ENCODE measurements around the gene TATDN2. TPM values are rescaled to one million over a fixed set of nuclear protein-coding genes. Genes with fewer than 3 reads are reported as not detected.

The TATDN2 gene
- total RNA-seq, 1 experiment from 2014 or later, result 9.8 TPM

DNA sequence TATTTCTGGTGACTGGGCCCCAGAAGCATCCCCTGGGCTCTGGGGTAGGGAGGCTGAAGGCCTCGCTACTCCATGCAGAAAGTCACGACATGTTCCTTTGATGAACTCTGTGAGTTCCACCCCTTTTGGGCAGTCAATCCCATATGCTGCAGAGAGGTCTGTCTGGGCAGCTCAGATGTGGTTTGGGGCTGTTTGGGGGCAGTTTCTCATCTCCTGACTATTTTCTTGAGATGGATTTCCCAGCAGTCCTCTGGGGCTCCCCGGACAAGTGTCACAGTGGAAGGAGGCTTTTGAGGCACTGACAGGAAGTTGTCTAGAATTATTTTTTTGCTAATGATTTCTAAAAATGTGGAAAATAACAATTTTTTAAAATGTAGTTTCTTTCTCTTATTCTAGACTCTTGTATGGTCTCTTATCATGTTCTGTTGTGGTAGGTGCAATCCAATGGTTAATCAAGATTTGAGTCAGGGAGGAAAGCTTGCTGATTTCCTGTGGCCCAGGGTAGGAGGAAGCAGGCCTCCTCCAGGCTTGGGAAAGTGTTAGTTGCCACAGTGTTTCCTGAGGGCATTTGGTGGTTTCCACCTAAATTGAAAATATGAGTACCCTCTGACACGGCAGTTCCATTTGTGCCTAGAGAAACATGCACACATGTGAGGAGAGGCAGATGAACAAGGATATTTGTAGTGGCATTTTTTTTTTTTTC, 19.9 kb upstream of the TATDN2 start:
- no peak overlapping the region for H3K4me3 ChIP-seq (ENCODE audit: insufficient read depth, low read depth, low read length)
- DNase-seq, result no peak
- H3K36me3 ChIP-seq (replicated peaks; ENCODE audit: control insufficient read depth, insufficient read depth, low read length), result no peaks in the 10 kb centered on the region
- no peaks in the 10 kb centered on the region for H3K27me3 ChIP-seq (ENCODE audit: control insufficient read depth, insufficient read depth, low read length)

GRCh38 chr3:10229576-10229975, 18.7 kb upstream of the TATDN2 start:
- Histone ChIP-seq H3K36me3 (replicated peaks; ENCODE audit: control insufficient read depth, insufficient read depth, low read length) (no peaks in the 10 kb centered on the region), H3K4me3 (ENCODE audit: insufficient read depth, low read depth, low read length) (no peak overlapping the region)

GRCh38 chr3:10232137-10232536, 16.1 kb upstream of the TATDN2 start:
- H3K4me3 ChIP-seq (ENCODE audit: insufficient read depth, low read depth, low read length), result no peak overlapping the region
- no peak for DNase-seq
- H3K27me3 ChIP-seq (ENCODE audit: control insufficient read depth, insufficient read depth, low read length), result no peaks in the 10 kb centered on the region
- no peaks in the 10 kb centered on the region for H3K36me3 ChIP-seq (replicated peaks; ENCODE audit: control insufficient read depth, insufficient read depth, low read length)

More at GRCh38 chr3:10229576-10229975, 18.7 kb upstream of the TATDN2 start:
- DNase-seq, result no peak
- H3K27me3 ChIP-seq (ENCODE audit: control insufficient read depth, insufficient read depth, low read length), result no peaks in the 10 kb centered on the region

GRCh38 chr3:10233988-10234387, 14.3 kb upstream of the TATDN2 start:
- Histone ChIP-seq H3K27me3 (ENCODE audit: control insufficient read depth, insufficient read depth, low read length) (no peaks in the 10 kb centered on the region), H3K36me3 (replicated peaks; ENCODE audit: control insufficient read depth, insufficient read depth, low read length) (no peaks in the 10 kb centered on the region), H3K4me3 (ENCODE audit: insufficient read depth, low read depth, low read length) (no peak overlapping the region)
- no peak for DNase-seq

GRCh38 chr3:10234526-10235230, 13.6 kb upstream of the TATDN2 start:
- no peak overlapping the region for H3K4me3 ChIP-seq (ENCODE audit: insufficient read depth, low read depth, low read length)
- peak; percentile 89 for DNase-seq
- H3K36me3 ChIP-seq (replicated peaks; ENCODE audit: control insufficient read depth, insufficient read depth, low read length), result no peaks in the 10 kb centered on the region
- H3K27me3 ChIP-seq (ENCODE audit: control insufficient read depth, insufficient read depth, low read length), result no peaks in the 10 kb centered on the region

DNA sequence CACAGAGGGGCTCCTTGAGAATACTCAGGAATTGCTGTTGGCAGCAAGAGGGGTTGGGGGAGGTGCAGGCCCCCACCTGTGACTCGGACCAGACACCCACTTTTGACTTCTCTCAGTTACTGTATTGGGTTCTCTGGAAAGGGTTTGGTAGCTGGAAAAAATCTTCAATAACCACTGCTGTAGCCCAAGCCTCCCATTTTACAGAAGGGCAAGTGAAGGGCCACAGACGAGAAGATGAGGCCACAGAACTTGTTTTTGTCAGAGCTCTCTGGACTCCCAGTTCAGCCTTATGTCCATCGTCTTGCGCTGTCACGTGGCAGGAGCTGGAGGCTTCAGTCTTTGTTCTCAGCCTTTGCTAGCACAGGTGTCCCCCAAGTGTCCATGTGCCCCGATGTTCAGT, 12.7 kb upstream of the TATDN2 start:
- no peak for DNase-seq
- H3K27me3 ChIP-seq (ENCODE audit: control insufficient read depth, insufficient read depth, low read length), result no peaks in the 10 kb centered on the region
- H3K4me3 ChIP-seq (ENCODE audit: insufficient read depth, low read depth, low read length), result no peak overlapping the region
- H3K36me3 ChIP-seq (replicated peaks; ENCODE audit: control insufficient read depth, insufficient read depth, low read length), result no peaks in the 10 kb centered on the region

GRCh38 chr3:10238345-10239183, 9.7 kb upstream of the TATDN2 start:
- Histone ChIP-seq H3K4me3 (ENCODE audit: insufficient read depth, low read depth, low read length) (no peak overlapping the region), H3K27me3 (ENCODE audit: control insufficient read depth, insufficient read depth, low read length) (no peaks in the 10 kb centered on the region), H3K36me3 (replicated peaks; ENCODE audit: control insufficient read depth, insufficient read depth, low read length) (no peaks in the 10 kb centered on the region)
- DNase-seq, result peak; percentile 49

GRCh38 chr3:10240799-10241198, 7.5 kb upstream of the TATDN2 start:
- no peaks in the 10 kb centered on the region for H3K27me3 ChIP-seq (ENCODE audit: control insufficient read depth, insufficient read depth, low read length)
- DNase-seq, result no peak
- no peaks in the 10 kb centered on the region for H3K36me3 ChIP-seq (replicated peaks; ENCODE audit: control insufficient read depth, insufficient read depth, low read length)
- H3K4me3 ChIP-seq (ENCODE audit: insufficient read depth, low read depth, low read length), result no peak overlapping the region

DNA sequence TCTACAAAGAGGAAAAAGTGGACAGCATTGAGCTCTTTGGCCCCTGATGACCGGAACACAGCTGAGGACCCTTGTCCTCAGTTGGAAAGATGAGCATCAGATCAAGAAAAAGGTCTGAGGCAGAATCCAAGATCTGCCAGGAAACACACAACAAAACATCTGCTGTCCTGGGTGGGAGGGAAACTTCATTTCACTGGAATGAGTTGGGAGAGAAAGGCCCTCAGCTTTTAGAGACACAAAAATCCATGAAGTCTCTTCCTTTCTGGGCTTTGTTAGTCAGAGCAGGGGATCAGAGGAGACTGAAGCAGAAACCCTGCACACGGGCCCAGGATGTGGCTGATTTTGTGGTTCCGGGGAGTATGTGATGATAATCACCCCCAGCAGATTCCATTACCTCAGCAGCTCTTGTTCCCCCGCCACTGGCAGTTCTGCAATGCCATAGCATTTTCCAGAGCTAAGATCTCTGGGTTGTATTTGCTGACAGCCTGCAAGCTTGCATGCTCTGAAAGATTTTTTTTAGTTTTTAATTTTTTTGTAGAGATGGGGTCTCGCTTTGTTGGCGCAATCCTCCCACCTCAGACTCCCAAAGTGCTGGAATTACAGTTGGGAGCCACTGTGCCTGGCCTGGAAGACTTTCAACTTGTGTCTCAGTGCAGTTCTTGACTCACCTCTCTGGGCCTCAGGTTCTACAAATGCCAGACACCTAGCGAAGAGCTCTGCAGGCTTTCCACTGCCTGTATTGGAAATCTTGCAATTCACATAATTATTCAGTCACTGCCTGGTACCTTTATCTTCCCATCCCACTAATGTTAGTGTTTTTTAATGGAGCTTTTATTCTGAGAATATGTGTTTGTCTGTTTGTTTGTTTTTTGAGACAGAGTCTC, 5.8 kb upstream of the TATDN2 start:
- Histone ChIP-seq H3K36me3 (replicated peaks; ENCODE audit: control insufficient read depth, insufficient read depth, low read length) (no peaks in the 10 kb centered on the region), H3K4me3 (ENCODE audit: insufficient read depth, low read depth, low read length) (no peak overlapping the region), H3K27me3 (ENCODE audit: control insufficient read depth, insufficient read depth, low read length) (no peaks in the 10 kb centered on the region)
- no peak for DNase-seq

DNA sequence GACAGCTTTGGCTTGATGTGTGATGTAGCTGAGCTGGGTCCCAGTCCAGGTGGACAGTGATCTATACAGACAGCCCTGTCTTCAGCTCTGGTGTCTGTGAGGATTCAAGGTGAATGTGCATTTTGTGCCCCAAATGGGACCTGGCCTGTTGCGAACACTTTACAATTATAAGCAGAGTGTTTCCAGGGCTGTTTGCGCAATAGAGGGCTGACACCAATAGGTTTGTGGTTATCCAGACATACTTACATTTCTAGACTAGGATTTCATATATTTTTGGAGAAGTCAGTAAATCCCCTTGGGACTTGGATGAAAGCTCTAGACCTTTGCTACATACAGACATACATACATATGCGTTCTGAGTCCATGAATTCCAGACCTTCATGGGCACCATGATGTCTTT, 4.2 kb upstream of the TATDN2 start:
- Histone ChIP-seq H3K27me3 (ENCODE audit: control insufficient read depth, insufficient read depth, low read length) (no peaks in the 10 kb centered on the region), H3K4me3 (ENCODE audit: insufficient read depth, low read depth, low read length) (no peak overlapping the region), H3K36me3 (replicated peaks; ENCODE audit: control insufficient read depth, insufficient read depth, low read length) (no peaks in the 10 kb centered on the region)
- DNase-seq, result no peak

- H3K36me3 ChIP-seq (replicated peaks; ENCODE audit: control insufficient read depth, insufficient read depth, low read length), result 0 out of 2 replicates have a peak, but pooled peaks cover 1% of the 10 kb centered on the region
- no peaks in the 10 kb centered on the region for H3K27me3 ChIP-seq (ENCODE audit: control insufficient read depth, insufficient read depth, low read length)
- no peak for DNase-seq
- no peak overlapping the region for H3K4me3 ChIP-seq (ENCODE audit: insufficient read depth, low read depth, low read length)
These were observed 3.1 kb upstream of the TATDN2 start for GRCh38 chr3:10245081-10245712.

DNA sequence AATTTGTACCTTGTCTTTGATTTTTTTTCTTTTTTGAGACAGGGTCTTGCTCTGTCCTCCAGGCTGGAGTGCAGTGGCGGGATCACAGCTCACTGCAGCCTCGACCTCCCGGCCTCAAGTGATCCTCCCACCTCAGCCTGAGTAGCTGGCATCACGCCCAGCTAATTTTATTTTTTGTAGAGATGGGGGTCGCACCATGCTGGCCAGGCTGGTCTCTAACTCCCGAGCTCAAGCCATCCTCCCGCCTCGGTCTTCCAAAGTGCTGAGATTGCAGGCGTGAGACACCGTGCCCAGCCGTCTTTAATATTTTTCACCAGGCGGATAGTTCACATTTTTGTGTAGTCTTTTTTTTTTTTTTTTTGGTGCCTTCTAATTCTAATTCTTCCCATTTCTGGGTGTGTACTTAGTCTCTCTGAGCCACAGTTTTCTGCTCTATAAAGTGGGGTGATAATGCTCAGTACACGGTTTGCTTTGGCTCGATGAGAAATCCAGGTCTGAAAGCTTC, 528 bp upstream of the TATDN2 start:
- no peak for DNase-seq

DNA sequence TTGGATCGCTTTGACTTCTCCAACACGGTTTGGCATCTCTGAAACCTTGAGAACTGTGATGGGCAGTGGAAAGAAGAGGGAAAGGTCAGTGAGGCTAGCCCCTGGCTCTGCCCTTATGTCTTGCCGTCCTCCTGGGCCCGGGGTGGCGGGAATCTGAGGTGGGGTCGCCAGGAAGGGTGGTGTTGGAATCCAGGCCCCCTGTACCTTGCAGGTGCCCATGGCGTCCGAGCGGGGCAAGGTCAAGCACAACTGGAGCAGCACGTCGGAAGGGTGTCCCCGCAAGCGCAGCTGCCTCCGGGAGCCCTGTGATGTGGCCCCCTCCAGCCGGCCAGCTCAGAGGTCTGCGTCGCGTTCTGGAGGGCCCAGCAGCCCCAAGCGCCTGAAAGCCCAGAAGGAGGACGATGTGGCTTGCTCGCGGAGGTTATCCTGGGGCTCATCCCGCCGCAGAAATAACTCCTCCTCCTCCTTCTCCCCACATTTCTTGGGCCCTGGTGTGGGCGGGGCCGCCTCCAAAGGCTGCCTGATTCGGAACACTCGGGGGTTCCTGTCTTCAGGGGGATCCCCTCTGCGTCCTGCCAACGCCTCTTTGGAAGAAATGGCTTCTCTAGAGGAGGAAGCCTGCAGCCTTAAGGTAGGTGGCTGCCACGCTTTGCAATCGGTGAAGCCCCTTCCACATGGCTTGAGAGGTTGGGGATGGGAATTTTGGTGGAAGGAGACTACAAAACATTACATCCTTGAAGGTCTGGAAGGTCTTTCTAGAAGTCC, 907 bp downstream of the TATDN2 start:
- Histone ChIP-seq H3K36me3 (replicated peaks; ENCODE audit: control insufficient read depth, insufficient read depth, low read length) (peaks cover 8% of the 10 kb centered on the region), H3K4me3 (ENCODE audit: insufficient read depth, low read depth, low read length) (peak overlapping the region; percentile 91), H3K27me3 (ENCODE audit: control insufficient read depth, insufficient read depth, low read length) (no peaks in the 10 kb centered on the region)
- DNase-seq, result peak; percentile 72

More for the DNA sequence above, 528 bp upstream of the TATDN2 start:
- H3K36me3 ChIP-seq (replicated peaks; ENCODE audit: control insufficient read depth, insufficient read depth, low read length), result 0 out of 2 replicates have a peak, but pooled peaks cover 3% of the 10 kb centered on the region
- H3K4me3 ChIP-seq (ENCODE audit: insufficient read depth, low read depth, low read length), result no peak overlapping the region
- no peaks in the 10 kb centered on the region for H3K27me3 ChIP-seq (ENCODE audit: control insufficient read depth, insufficient read depth, low read length)
